Muscle layer of duodenum (tissue), 2 donors: ENCODE measurements around the gene EVX1.

Experiments used
- H3K27ac ChIP-seq: one replicate; pipeline ENCODE4 v1.7.0; 2013; ENCODE audit warnings: mild to moderate bottlenecking, low read length
- H3K27me3 ChIP-seq: one replicate; pipeline ENCODE4 v1.7.0; 2013; ENCODE audit warnings: low read depth, mild to moderate bottlenecking, control low read depth, low read length
- H3K36me3 ChIP-seq, 2 donors: one replicate each; pipeline ENCODE4 v1.7.0; 2013; ENCODE audit warnings: low read length in 2 of 2, control low read depth in 1 of 2, mild to moderate bottlenecking in 1 of 2; ENCODE audit not compliant: insufficient read depth in 2 of 2, control insufficient read depth in 1 of 2
- H3K4me1 ChIP-seq, 2 donors: one replicate each; pipeline ENCODE4 v1.7.0; 2013; ENCODE audit warnings: low read length in 2 of 2, mild to moderate bottlenecking in 2 of 2, control low read depth in 1 of 2, moderate library complexity in 1 of 2; ENCODE audit not compliant: insufficient read depth in 2 of 2, control insufficient read depth in 1 of 2
- H3K4me3 ChIP-seq, 2 donors: one replicate each; pipeline ENCODE4 v1.7.0; 2013; ENCODE audit warnings: low read length in 2 of 2, low read depth in 1 of 2, mild to moderate bottlenecking in 1 of 2
- H3K9me3 ChIP-seq, 2 donors: one replicate each; pipeline ENCODE4 v1.7.0; 2013; ENCODE audit warnings: low read length in 2 of 2, control low read depth in 1 of 2, mild to moderate bottlenecking in 1 of 2; ENCODE audit not compliant: control insufficient read depth in 1 of 2
- donor health status: healthy.

The EVX1 gene

GRCh38 chr7:27242555-27243339 is at the start of gene EVX1:
Gene EVX1 (plus strand): TSS chr7:27242802. CDS start chr7:27243031, 229 bp downstream.
- H3K4me1 ChIP-seq: peaks cover 0 to 56% of the 10 kb centered on the region in 2 donors
- H3K27me3 ChIP-seq: peaks cover 100% of the 10 kb centered on the region
- no peaks in the 10 kb centered on the region for H3K36me3 ChIP-seq
- H3K27ac ChIP-seq: no peak within 1 kb of the TSS
- H3K9me3 ChIP-seq: no peaks in the 10 kb centered on the region
- peak within 1 kb of the TSS; percentile 30 to 56 for H3K4me3 ChIP-seq

- no peak overlapping the region for H3K27ac ChIP-seq
- H3K4me3 ChIP-seq: peak overlapping the region in 1 of 2 donors; percentile 43
- H3K36me3 ChIP-seq: no peaks in the 10 kb centered on the region
- H3K9me3 ChIP-seq: no peaks in the 10 kb centered on the region
- peaks cover 0 to 24% of the 10 kb centered on the region in 2 donors for H3K4me1 ChIP-seq
- H3K27me3 ChIP-seq: peaks cover 90% of the 10 kb centered on the region
Measured at GRCh38 chr7:27193335-27194001, 49.1 kb upstream of the EVX1 start.

- H3K36me3 ChIP-seq: no peaks in the 10 kb centered on the region
- no peaks in the 10 kb centered on the region for H3K9me3 ChIP-seq
- H3K27me3 ChIP-seq: peaks cover 90% of the 10 kb centered on the region
- H3K4me1 ChIP-seq: peaks cover 0 to 25% of the 10 kb centered on the region in 2 donors
- H3K27ac ChIP-seq: no peak overlapping the region
- no peak overlapping the region for H3K4me3 ChIP-seq
Measured at GRCh38 chr7:27194002-27194352, 48.6 kb upstream of the EVX1 start.

DNA sequence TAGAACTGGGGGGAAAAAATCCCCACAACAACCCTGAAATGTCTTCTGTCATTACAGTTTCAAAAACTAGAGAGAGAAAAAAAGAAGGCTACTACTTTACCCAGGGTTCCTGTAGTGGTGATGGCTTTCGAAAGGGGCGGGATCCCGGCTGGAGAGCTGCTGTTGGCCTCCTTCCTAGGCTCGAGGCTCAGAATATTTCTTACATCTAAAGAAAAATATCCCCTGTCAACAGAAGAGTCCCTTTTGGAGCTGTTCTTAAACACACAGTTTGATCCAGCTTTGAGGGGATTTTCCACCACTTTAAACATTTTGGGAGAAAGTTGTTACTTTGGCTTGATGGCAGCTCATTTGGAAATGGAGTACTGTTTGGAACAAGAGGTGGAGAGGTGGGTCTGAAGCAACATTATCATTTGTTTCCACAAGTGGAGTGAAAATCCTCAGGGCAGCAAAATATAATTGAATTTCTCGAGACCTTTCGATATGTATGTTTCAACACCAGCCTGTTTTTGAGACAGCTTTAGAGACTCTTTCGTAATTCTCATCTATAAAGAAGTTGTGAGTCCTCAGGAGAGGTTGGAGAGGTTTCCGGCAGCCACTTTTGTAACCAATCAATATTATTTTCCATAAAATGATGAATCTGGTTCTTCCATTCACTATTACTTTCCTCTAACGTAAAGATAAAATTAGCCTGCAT is 47.8 kb upstream of the EVX1 start:
- peaks cover 85% of the 10 kb centered on the region for H3K27me3 ChIP-seq
- H3K9me3 ChIP-seq: no peaks in the 10 kb centered on the region
- no peaks in the 10 kb centered on the region for H3K36me3 ChIP-seq
- no peak overlapping the region for H3K27ac ChIP-seq
- peaks cover 0 to 28% of the 10 kb centered on the region in 2 donors for H3K4me1 ChIP-seq
- H3K4me3 ChIP-seq: no peak overlapping the region

- Histone ChIP-seq H3K27ac (no peak overlapping the region), H3K4me3 (no peak overlapping the region), H3K27me3 (peaks cover 82% of the 10 kb centered on the region), H3K4me1 (peaks cover 0 to 40% of the 10 kb centered on the region in 2 donors), H3K9me3 (no peaks in the 10 kb centered on the region), H3K36me3 (no peaks in the 10 kb centered on the region)
Measured at GRCh38 chr7:27196287-27196767, 46.3 kb upstream of the EVX1 start.

GRCh38 chr7:27197137-27198042 is 45.2 kb upstream of the EVX1 start:
- no peaks in the 10 kb centered on the region for H3K9me3 ChIP-seq
- H3K27ac ChIP-seq: no peak overlapping the region
- peaks cover 0 to 38% of the 10 kb centered on the region in 2 donors for H3K4me1 ChIP-seq
- H3K27me3 ChIP-seq: peaks cover 81% of the 10 kb centered on the region
- no peaks in the 10 kb centered on the region for H3K36me3 ChIP-seq
- no peak overlapping the region for H3K4me3 ChIP-seq

DNA sequence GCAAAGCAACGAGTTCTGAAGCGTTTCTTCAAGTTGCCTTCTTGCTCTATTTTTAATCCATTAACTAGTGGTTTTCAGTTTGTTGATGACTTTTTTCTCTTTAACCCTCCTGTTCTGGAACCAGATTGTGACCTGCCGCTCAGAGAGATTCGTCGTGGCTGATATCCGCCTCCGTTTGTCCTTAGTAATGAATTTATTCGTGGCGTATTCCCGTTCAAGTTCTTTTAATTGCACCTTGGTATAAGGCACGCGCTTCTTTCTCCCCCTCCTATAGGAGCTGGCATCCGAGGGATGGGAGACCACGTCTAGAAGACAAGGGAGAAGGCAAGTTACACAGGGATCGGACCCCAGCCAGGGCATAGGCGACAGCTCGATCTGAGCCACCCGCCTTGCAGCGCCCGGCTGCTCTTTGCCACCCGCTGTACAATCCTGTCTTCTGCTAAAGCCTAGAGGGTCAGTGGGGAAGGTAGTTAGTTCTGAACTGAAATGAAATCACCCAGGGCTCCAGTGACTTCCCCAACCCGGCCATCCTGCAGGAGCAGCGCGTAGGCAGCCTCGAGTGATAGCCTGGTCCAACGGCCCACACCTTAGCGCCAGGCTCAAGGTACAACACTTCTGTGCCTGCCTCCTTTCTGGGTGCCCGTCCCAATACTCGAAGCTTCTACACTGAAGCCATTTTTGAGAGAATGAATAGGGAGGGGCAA is 44.3 kb upstream of the EVX1 start:
- H3K27ac ChIP-seq: no peak overlapping the region
- H3K4me1 ChIP-seq: peaks cover 0 to 32% of the 10 kb centered on the region in 2 donors
- no peak overlapping the region for H3K4me3 ChIP-seq
- peaks cover 85% of the 10 kb centered on the region for H3K27me3 ChIP-seq
- H3K9me3 ChIP-seq: no peaks in the 10 kb centered on the region
- H3K36me3 ChIP-seq: no peaks in the 10 kb centered on the region

GRCh38 chr7:27198871-27199801 is 43.5 kb upstream of the EVX1 start:
- Histone ChIP-seq H3K36me3 (no peaks in the 10 kb centered on the region), H3K27ac (no peak overlapping the region), H3K9me3 (no peaks in the 10 kb centered on the region), H3K4me1 (peaks cover 0 to 30% of the 10 kb centered on the region in 2 donors), H3K4me3 (peak overlapping the region in 1 of 2 donors; percentile 39), H3K27me3 (peaks cover 85% of the 10 kb centered on the region)

DNA sequence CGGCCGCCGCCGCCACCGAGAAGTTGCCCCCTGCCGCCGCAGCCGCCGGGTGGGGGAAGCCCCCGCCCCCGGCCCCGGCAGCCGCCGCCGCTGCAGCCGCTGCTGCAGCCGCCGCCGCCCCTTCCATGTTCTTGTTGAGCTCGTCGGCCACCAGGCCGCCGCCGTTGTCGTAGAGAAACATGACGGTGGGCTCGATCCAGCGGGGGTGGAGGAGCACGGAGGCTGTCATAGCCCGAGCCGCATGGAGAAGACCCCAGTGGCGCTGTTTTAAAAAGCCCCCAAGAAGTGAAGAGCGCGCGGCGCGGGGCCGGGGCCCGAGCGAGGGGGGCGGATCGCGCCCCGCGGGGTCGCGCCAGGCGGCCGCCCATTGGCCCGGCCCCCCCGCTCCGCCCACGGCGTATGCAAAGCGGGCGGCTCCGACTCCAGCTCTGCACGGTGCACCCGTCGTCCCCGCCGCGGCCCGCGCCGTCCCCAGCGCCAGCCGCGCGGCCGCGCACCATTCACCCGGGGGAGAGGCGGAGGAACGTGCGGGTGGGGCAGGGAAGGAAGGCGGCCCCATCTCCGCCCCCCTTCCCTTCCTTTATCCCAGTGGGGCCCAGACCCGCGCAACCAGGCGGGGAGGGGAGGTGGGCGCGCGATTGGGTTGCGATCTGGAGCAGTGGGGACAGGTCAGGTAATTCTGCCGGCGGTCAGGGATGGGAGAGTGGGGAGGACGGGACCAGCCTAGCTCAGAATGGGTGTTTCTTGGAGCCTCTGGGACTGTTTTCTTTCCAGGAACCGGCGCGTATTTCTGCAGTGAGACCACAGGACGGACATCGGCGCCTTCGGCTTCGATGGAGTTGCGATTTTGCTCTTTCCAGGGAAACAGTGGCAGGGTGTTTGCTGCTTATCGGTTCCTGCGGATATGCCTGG is 42.5 kb upstream of the EVX1 start, which contains the start of gene HOXA13:
TSS of gene HOXA13 (minus strand) at position 243 of the 912 bp plus-strand sequence. CDS start at position 229, 14 bp downstream.
- peaks cover 85% of the 10 kb centered on the region for H3K27me3 ChIP-seq
- peaks cover 0 to 37% of the 10 kb centered on the region in 2 donors for H3K4me1 ChIP-seq
- H3K4me3 ChIP-seq: peak within 1 kb of the TSS in 1 of 2 donors; percentile 51
- no peaks in the 10 kb centered on the region for H3K36me3 ChIP-seq
- peaks cover 0 to 3% of the 10 kb centered on the region in 2 donors for H3K9me3 ChIP-seq
- H3K27ac ChIP-seq: no peak within 1 kb of the TSS
